ENCODE results near the gene ARL4C. TPM values are rescaled to one million over a fixed set of nuclear protein-coding genes. Genes with fewer than 3 reads are reported as not detected.

Gene ARL4C
- total and polyA plus RNA-seq, 5 experiments from 2014 or later = 52.9 to 142 (median 137) TPM

DNA sequence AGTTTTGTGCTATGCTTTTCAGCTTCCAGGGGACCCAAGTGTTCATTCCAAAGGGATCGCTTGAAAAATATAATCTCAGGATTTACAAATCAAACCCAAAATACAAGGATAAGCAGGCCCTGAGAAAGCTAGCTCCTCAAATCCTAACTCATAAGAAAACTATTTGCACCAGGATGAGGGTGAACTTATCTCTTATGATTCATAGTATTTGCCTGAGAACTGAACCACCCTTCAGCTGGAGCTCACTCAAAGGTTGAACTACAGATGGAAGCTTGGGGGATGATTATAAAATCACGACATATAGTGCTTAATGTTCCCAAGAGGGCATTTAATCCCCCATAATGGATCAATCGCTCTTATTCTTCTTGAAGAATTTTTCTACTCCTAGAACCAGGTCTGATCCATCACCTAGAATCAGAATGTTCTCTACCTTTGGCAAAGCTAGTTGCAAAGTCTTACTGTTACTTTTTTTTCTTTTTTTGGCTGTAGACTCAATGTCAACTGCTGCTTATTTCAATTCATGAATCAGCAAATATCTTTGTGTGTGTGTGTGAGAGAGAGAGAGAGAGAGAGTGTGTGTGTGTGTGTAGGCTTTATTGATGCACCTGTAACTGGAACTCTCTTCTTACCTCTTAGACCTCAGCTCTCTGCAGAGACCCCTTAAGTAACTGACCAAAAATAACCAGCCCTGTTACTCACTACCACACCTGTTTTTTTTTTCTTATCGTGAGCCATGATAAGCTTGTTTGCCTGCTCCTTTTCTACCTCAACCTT is 44.8 kb downstream of the ARL4C start:
- Mint-ChIP-seq H3K36me3 (peaks cover 9 to 45% (median 35%) of the 10 kb centered on the region in 3 donors), H3K4me3 (peak overlapping the region; percentile 84 to 96 (median 90)), H3K27ac (peak overlapping the region; percentile 93 to 100 (median 98)), H3K9me3 (peaks cover 0 to 14% (median 2%) of the 10 kb centered on the region in 9 donors), H3K4me1 (peaks cover 39 to 97% (median 84%) of the 10 kb centered on the region in 4 donors), H3K27me3 (peaks cover 0 to 3% (median 0%) of the 10 kb centered on the region in 5 donors)
- DNase-seq (peak in 3 of 10 donors; percentile 37 to 59 (median 48)), ATAC-seq (peak in 1 of 2 donors; percentile 9)
- POLR2A ChIA-PET = interaction anchor here (0.6 to 20.7 kb wide), 17 partner anchors 8 to 313 kb away, joined by 3 to 593 read pairs (median 6); partner anchors contain the start of gene ARL4C

DNA sequence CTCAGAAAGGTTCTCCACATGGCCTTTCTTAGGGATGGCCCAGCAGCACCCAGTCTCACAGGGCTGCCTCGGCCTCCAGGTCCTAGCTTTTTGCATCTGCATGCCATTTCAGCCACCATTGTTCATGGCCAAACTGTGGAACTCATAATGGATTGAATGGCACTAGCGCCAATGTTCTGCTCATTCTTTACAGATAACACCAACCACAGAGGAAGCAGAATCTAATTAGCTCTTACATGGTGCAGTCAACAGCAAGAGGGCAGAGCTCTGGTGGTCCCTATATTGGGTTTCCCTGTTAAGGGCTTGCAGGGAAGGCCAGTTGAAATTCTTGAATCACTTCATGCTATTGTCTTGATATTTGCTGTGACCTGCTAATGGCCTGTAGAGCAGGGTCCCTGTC is 45.6 kb downstream of the ARL4C start:
- Mint-ChIP-seq H3K9me3 (peaks cover 0 to 14% (median 2%) of the 10 kb centered on the region in 9 donors), H3K27me3 (peaks cover 0 to 3% (median 0%) of the 10 kb centered on the region in 5 donors), H3K36me3 (peaks cover 9 to 44% (median 39%) of the 10 kb centered on the region in 3 donors), H3K4me3 (peak overlapping the region; percentile 84 to 96 (median 90)), H3K27ac (peak overlapping the region; percentile 93 to 100 (median 98)), H3K4me1 (peaks cover 44 to 97% (median 86%) of the 10 kb centered on the region in 4 donors)
- DNase-seq (no peak), ATAC-seq (no peak)
- POLR2A ChIA-PET = interaction anchor here (1.1 to 20.7 kb wide), 10 partner anchors 9 to 315 kb away, joined by 3 to 593 read pairs (median 55); partner anchors contain the start of gene ARL4C

GRCh38 chr2:234450431-234451124 is 46.3 kb downstream of the ARL4C start:
- POLR2A ChIA-PET = interaction anchor here (0.9 to 20.7 kb wide), 12 partner anchors 9 to 314 kb away, joined by 3 to 593 read pairs (median 22); partner anchors contain the start of gene ARL4C
- H3K27me3 Mint-ChIP-seq = peaks cover 0 to 3% (median 0%) of the 10 kb centered on the region in 5 donors
- peaks cover 44 to 98% (median 85%) of the 10 kb centered on the region in 4 donors for H3K4me1 Mint-ChIP-seq
- peaks cover 9 to 47% (median 39%) of the 10 kb centered on the region in 3 donors for H3K36me3 Mint-ChIP-seq
- peak overlapping the region; percentile 93 to 100 (median 98) for H3K27ac Mint-ChIP-seq
- DNase-seq (peak in 4 of 10 donors; percentile 33 to 68 (median 57)), ATAC-seq (peak; percentile 17 to 19)
- peak overlapping the region; percentile 60 to 96 (median 90) for H3K4me3 Mint-ChIP-seq
- H3K9me3 Mint-ChIP-seq = peaks cover 0 to 16% (median 2%) of the 10 kb centered on the region in 9 donors

GRCh38 chr2:234448506-234449184 is 48.2 kb downstream of the ARL4C start:
- Mint-ChIP-seq H3K4me1 (peaks cover 54 to 97% (median 90%) of the 10 kb centered on the region in 4 donors), H3K36me3 (peaks cover 9 to 49% (median 39%) of the 10 kb centered on the region in 3 donors), H3K4me3 (peak overlapping the region in 9 of 10 donors; percentile 22 to 73 (median 43)), H3K9me3 (peaks cover 0 to 18% (median 2%) of the 10 kb centered on the region in 9 donors), H3K27me3 (peaks cover 0 to 3% (median 0%) of the 10 kb centered on the region in 5 donors), H3K27ac (peak overlapping the region; percentile 95 to 100 (median 99))
- ATAC-seq (no peak), DNase-seq (no peak)
- POLR2A ChIA-PET = interaction anchor here (0.7 to 20.7 kb wide), 9 partner anchors 11 to 158 kb away, joined by 3 to 593 read pairs (median 36); partner anchors contain the start of gene ARL4C

DNA sequence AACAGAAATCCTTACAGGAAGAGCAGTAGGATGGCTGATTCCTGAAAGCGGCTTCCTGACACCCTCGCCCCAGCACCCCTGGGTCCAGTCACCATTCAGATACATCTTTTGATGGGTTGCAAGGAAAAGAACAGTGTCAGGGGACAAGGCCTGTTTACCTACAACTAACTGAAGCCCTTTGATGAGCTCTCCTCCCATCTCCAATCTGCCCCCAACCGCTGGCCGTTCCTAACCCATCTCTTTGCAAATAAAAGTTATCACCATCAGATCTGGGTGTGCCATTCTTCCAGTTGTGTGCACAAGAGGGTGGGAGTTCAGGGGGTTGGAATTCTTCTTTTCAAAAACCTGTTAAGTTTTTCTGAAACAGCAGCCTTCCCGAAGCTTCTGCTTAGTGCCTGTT is 48.9 kb downstream of the ARL4C start:
- POLR2A ChIA-PET = interaction anchor here (0.7 to 20.7 kb wide), 10 partner anchors 11 to 157 kb away, joined by 3 to 593 read pairs (median 26); partner anchors contain the start of gene ARL4C
- DNase-seq = no peak

GRCh38 chr2:234447189-234447588 is 49.7 kb downstream of the ARL4C start:
- DNase-seq (no peak), ATAC-seq (no peak)
- peaks cover 9 to 40% (median 31%) of the 10 kb centered on the region in 3 donors for H3K36me3 Mint-ChIP-seq
- peaks cover 0 to 16% (median 2%) of the 10 kb centered on the region in 9 donors for H3K9me3 Mint-ChIP-seq
- peak overlapping the region; percentile 95 to 100 (median 99) for H3K27ac Mint-ChIP-seq
- peaks cover 49 to 97% (median 91%) of the 10 kb centered on the region in 4 donors for H3K4me1 Mint-ChIP-seq
- H3K27me3 Mint-ChIP-seq = peaks cover 0 to 2% (median 0%) of the 10 kb centered on the region in 5 donors
- peak overlapping the region; percentile 38 to 89 (median 80) for H3K4me3 Mint-ChIP-seq
- POLR2A ChIA-PET = interaction anchor here (0.7 to 20.7 kb wide), 17 partner anchors 7 to 457 kb away, joined by 3 to 593 read pairs (median 8); partner anchors contain the start of gene ARL4C

More for the DNA sequence above, 48.9 kb downstream of the ARL4C start:
- no peak for ATAC-seq
- peak overlapping the region; percentile 95 to 100 (median 99) for H3K27ac Mint-ChIP-seq
- H3K27me3 Mint-ChIP-seq = peaks cover 0 to 3% (median 0%) of the 10 kb centered on the region in 5 donors
- H3K4me1 Mint-ChIP-seq = peaks cover 51 to 97% (median 92%) of the 10 kb centered on the region in 4 donors
- H3K36me3 Mint-ChIP-seq = peaks cover 9 to 47% (median 37%) of the 10 kb centered on the region in 3 donors
- H3K4me3 Mint-ChIP-seq = peak overlapping the region in 8 of 10 donors; percentile 15 to 73 (median 41)
- peaks cover 0 to 19% (median 2%) of the 10 kb centered on the region in 9 donors for H3K9me3 Mint-ChIP-seq

DNA sequence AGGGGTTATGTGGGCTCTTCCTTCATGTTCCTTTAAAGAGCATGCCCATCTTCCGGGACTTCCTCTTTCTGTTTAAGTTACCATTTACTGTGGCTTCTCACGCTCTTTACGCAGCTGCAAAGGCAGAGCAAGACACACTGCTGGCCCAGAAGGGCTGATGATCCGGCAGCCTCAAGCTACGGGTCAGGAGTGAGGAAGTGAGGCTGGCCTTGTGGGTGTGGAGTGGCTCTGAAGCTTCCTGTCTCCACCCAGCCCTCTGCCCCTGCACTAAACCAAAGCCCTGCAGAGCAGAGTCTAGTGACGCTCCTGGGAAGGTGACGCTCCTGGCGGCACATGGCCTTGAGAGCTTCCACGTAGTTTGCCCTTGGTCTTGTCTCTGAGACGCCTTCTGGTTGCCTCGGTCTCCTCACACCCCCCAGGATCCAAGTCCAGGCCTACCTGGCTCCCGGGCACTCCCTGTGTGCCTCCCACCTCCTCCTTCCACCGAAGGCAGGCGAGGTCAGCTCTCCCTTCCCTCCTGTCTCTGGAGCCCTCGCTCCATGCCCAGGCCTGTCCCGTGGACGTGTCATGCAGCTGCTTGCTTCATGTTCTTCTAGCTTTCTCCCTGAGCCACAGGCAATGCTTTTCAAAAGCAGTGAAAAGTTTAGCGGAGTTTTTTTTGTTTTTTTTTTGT is 50.3 kb downstream of the ARL4C start:
- peak overlapping the region; percentile 38 to 89 (median 80) for H3K4me3 Mint-ChIP-seq
- peak; percentile 65 to 87 for ATAC-seq
- peak overlapping the region; percentile 95 to 100 (median 99) for H3K27ac Mint-ChIP-seq
- H3K36me3 Mint-ChIP-seq = peaks cover 9 to 34% (median 27%) of the 10 kb centered on the region in 3 donors
- peak; percentile 36 to 91 (median 84) for DNase-seq
- no peaks in the 10 kb centered on the region for H3K27me3 Mint-ChIP-seq
- peaks cover 48 to 95% (median 90%) of the 10 kb centered on the region in 4 donors for H3K4me1 Mint-ChIP-seq
- POLR2A ChIA-PET = interaction anchor here (0.7 to 20.7 kb wide), 20 partner anchors 8 to 456 kb away, joined by 3 to 593 read pairs (median 5); partner anchors contain the start of gene ARL4C
- peaks cover 0 to 14% (median 3%) of the 10 kb centered on the region in 9 donors for H3K9me3 Mint-ChIP-seq

DNA sequence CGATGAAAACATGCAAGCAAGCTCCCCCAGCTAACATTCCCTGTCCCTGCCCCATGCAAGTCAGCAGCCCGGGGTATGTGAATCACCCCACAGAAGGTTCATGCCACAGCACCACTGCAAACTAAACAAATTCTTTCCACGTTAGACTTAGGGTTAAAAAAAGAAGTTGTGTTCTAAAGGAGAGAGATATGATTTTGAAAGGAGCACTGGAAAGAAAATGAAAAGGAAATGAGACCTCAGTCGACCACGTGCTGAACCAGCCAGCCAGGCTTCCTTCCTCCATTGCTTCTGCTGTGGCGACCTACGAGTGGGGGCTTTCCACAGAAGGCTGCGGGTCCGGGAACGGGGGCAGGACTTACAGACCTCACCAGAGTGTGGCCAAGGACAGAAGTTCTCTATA is 52.0 kb downstream of the ARL4C start:
- Mint-ChIP-seq H3K4me1 (peaks cover 44 to 91% (median 88%) of the 10 kb centered on the region in 4 donors), H3K27me3 (no peaks in the 10 kb centered on the region), H3K36me3 (peaks cover 0 to 23% (median 16%) of the 10 kb centered on the region in 3 donors), H3K4me3 (peak overlapping the region; percentile 61 to 87 (median 72)), H3K9me3 (peaks cover 0 to 9% (median 3%) of the 10 kb centered on the region in 9 donors), H3K27ac (peak overlapping the region; percentile 92 to 100 (median 96))
- POLR2A ChIA-PET = interaction anchor here (0.8 to 20.7 kb wide), 8 partner anchors 8 to 156 kb away, joined by 3 to 593 read pairs (median 10); partner anchors contain the start of gene ARL4C
- DNase-seq (peak in 9 of 10 donors; percentile 50 to 73 (median 59)), ATAC-seq (peak; percentile 35 to 50)

DNA sequence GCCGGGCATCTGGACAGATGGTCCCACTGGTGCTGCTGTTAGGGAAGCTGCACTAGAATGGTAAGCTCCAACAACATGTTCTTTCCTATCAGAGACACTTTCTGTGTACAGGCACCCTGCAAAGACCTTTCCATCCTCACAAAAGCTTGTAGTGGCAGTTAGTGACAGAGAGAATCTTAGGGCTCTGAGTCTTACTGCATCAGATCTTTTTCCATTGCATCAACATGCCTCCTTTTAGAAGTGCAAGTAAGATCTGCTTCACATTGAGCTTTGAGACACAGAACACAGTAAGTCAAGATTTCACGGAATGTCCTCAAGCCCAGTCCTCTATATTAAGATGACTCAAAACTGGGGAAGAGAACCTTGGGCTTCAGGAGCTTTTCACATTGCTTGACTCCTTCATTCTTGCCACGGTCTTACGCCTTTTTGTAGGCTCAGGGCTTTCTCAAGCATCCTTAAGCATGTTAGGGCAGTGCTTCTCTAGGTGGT is 52.6 kb downstream of the ARL4C start:
- peaks cover 0 to 18% (median 11%) of the 10 kb centered on the region in 3 donors for H3K36me3 Mint-ChIP-seq
- ATAC-seq (peak in 1 of 2 donors; percentile 13), DNase-seq (peak in 1 of 10 donors; percentile 35)
- H3K4me3 Mint-ChIP-seq = peak overlapping the region in 9 of 10 donors; percentile 24 to 87 (median 71)
- POLR2A ChIA-PET = interaction anchor here (0.6 to 20.7 kb wide), 12 partner anchors 8 to 183 kb away, joined by 3 to 593 read pairs (median 6); partner anchors contain the start of gene ARL4C
- H3K27ac Mint-ChIP-seq = peak overlapping the region; percentile 92 to 100 (median 96)
- H3K27me3 Mint-ChIP-seq = no peaks in the 10 kb centered on the region
- peaks cover 48 to 92% (median 90%) of the 10 kb centered on the region in 4 donors for H3K4me1 Mint-ChIP-seq
- peaks cover 0 to 8% (median 3%) of the 10 kb centered on the region in 9 donors for H3K9me3 Mint-ChIP-seq

All from naive thymus-derived CD8-positive, alpha-beta T cell (primary cell).